HG02571 (cell line): ENCODE data around the gene UCK1.
"Not testable (repeated sequence)": the region's sequence is repeated elsewhere in the genome, so short reads cannot be mapped to it uniquely, and the experiment has no call there.

Source experiments
- ATAC-seq: cut with Tn5 transposase; IDR thresholded peaks from one replicate; pipeline ENCODE4 v1.9.1; 2021; ENCODE audit warnings: mild to moderate bottlenecking, moderate library complexity; ENCODE audit not compliant: unreplicated experiment

Gene UCK1

DNA sequence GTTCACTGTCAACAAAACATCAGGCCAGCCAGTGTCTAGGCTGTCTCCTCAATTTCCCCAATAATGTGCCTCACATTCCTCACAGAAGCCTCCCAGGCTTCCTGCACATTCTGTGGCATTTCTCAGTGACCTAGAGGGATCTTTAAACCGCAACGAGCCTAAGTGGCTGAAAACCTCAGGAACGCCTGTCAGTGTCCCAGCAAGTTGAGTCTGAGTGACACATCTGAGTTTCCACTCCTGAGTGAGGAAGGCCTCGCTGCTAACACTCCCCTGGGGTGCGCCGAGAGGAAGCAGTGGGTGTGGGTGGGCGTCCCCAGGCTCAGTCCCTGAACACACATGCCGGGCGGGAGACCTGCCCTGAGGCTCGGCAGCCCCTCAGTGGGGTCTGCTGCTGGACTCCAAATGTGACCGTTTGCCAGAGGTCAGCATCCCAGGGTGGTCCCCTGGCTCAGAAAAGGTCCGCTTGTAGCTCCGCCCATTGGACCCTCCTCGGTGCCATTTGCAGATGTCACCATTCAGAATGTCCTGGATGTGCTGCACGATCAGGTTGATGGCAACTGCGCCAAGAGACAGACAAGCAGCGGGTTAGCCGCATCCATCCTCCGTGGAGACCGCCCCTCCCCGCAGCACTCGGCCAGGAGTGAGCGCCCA lies 6.3 kb downstream of the UCK1 start:
- ATAC-seq: no peak

DNA sequence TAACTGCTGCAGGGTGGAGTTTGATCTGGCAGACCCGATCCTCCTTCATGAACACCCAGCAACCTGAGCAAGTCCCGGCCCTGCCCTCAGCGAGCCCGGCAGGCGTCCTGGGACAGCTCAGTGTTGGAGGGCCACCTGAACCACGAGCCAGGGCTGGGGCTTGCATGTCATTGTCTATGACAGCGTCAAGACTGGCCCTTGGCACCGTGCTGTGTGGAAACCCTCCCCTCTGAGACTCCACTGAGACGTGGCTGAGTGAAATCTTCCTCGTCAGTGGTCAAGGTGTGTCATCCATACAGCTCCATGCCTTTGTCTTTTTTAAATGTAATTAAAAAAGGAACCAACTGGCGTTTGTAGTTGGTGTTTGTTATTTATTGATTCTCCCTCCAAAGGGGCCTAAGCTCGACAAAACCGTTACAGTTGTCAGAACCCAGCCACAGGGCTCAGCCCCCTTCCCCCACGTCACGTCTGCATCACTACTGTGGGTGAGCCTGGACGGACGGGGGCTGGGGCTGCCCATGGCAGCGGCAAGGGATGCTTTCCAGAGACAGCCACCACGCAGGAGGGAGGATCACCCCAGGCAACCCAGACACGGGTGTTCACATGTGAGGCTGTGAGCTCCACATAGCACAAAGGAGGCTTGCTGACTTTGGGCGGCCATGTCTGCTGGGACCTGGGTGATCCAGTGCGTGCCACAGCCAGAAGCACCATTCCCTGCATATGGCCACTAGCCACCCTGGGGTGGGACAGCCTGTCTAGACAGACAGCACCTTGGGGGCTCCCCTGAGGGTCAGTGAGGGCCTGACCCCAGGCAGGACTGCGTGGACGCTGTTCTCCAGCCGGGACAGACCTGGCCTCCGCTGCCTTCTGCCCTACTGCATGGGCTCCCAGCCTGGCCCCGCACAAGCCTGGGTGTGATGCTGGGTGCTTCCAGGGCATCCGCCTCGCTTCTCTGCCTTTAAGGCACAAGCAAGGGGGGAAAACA lies 7.3 kb downstream of the UCK1 start:
- ATAC-seq: no peak

DNA sequence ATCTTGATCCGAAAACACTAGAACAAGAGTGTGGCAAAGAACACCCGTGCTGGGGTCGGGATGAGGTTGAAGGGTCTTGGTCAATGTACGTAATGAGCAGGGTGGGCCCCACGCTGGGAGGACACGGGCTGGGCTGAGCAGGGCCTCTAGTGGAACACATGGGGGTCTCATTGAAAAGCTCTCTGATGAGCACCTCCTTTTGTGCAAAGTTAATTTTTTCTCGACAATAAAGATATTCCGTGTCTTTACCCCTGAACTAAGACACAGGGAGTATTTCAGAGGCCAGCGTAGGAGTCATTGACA lies 8.0 kb downstream of the UCK1 start:
- ATAC-seq: no peak

DNA sequence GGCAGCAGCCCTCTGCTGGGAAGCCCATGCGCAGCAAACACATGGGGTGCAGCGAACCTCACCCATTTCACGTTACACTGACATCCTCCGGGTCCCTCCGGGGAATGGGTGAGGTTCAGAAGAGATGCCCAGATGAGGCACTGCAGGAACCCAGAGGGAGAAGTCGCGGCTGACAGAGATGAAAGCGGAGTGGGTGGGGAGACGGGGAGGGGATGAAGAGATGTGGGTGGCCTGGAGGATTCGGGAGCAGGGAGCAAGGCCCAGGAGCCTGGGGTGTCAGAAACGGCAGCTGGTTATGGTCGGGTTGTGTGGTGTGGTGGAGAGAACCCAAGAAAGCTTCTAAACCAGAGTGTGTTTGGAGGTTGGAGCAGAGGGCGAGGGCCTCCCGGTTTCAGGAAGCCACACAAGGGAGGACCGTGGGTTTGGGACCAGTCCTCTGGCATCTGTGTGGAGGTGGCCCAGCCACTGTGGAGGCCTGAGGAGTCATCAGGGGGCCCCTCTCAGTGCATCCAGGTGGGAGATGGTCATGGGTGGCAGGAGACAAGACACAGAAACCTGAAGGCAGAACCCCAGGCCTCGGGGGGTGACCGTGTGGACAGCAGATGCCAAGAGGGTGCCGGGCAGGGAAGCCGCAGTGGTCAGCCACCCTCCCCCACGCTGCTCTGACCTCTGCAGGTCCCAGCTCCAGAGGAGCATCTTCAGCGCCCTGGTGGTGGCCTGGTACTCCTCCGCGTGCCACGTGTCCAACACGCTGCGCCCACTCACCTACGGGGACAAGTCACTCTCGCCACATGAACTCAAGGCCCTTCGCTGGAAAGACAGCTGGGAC lies 8.6 kb downstream of the UCK1 start:
- ATAC-seq: no peak

DNA sequence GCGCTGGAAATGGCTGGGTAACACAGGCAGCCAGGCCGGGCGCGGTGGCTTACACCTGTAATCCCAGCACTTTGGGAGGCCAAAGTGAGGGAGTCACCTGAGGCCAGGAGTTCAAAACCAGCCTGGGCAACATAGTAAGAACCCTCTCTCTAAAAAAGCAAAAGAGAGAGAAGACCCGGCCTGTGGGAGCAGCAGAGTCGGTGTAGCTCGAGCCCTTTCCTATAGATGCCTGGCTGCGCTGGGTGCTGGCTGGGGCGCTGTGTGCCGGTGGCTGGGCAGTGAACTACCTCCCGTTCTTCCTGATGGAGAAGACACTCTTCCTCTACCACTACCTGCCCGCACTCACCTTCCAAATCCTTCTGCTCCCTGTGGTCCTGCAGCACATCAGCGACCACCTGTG lies 9.2 kb downstream of the UCK1 start:
- no peak for ATAC-seq

DNA sequence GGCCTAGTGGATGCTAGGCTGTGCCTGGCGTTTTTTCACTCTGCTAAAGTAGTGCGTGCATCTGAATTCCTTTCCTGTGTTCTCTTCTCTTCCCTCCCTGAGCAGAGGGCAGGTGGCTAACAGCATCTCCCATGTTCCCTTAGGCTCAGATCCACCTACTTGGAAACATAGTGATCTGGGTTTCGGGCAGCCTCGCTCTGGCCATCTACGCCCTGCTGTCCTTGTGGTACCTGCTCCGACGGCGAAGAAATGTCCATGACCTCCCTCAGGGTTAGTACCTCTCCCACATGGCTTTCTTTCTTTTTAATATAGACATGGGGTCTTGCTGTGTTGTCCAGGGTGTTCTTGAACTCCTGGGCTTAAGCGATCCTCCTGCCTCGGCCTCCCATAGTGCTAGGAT lies 9.9 kb downstream of the UCK1 start:
- no peak for ATAC-seq

DNA sequence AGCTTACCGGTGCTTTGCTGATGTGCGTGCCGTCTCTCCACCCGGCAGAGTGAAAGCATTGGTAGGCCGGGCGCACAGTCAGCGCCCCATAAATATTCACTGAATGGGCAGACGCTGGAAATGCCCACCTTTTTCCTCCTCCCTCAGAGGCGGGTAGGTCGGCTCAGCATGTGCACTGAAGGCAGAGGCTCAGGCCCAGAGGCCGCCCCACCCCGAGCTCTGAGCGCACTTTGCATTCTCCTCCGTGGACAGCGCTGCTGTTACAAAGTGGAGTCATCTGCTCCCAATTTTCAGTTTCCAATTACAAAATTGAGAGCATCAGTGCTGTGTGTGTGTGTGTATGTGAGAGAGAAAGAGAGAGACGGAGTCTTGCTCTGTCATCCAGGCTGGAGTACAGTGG lies 10.6 kb downstream of the UCK1 start:
- no peak for ATAC-seq

DNA sequence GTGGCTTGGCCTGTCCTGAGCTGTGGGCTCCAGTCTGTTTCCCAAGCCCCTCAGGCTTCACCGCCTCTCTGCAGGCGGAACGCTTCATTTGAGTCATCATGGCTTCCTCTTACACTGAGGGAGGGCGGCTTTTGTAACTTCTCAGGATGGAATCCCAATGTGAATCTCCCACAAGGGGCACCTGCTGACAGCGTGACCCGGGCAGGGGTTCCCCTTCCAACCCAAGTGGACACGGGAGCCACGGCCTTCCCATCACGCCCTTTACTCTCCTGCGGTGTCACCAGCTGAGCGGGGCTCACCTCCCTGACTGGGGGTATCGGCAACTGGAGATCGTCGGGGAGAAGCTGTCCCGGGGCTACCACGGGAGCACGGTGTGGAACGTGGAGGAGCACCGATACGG lies 12.5 kb downstream of the UCK1 start:
- ATAC-seq: no peak

DNA sequence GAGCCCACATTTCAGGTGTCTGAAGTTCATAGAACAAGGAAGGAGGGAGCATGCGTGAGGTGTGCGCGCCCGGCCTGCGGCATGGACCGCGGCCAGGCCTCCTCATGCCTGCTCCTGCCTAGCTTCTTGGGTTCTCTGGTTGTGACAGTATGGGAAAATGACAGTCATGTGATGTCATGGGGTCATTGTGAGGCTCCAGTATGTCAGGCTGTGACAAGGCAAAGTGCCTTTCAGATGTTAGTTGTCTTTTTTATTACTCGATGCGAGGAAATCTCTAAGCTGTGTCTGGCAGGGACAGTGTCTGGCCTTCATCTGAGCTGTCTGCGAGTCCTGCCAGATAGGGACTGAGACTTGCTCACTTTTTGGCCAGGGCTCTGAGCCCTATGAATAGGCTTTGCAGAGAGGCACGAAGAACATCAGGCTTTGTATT lies 13.3 kb downstream of the UCK1 start:
- ATAC-seq: no peak

DNA sequence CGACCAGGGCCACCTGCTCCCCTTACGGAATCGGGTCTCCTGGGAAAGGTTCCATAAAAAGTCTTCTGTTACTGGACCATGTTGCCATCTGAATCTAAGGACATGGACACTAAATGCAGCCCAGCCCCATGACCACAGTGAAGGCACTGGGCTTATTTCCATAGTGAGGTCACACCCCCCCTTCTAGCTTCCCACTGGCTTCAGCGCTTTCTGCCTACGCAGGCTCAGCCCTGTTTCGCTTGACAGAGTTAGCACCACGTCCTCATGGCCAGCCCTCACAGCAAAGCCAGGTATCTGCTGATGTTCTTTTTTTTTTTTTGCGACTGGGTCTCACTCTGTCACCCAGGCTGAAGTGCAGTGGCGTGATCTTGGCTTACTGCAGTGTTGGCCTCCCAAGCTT lies 14.1 kb downstream of the UCK1 start:
- no peak for ATAC-seq

DNA sequence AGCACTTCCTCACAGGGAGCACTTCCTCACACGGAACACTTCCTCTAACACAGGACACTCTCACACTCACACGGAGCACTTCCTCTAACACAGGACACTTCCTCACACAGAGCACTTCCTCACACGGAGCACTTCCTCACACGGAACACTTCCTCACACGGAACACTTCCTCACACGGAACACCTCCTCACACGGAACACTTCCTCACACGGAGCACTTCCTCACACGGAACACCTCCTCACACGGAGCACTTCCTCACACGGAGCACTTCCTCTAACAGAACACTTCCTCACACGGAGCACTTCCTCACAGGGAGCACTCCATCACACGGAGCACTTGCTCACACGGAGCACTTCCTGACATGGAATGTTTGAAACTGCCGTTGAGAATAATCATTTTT lies 15.0 kb downstream of the UCK1 start:
- ATAC-seq: no peak

DNA sequence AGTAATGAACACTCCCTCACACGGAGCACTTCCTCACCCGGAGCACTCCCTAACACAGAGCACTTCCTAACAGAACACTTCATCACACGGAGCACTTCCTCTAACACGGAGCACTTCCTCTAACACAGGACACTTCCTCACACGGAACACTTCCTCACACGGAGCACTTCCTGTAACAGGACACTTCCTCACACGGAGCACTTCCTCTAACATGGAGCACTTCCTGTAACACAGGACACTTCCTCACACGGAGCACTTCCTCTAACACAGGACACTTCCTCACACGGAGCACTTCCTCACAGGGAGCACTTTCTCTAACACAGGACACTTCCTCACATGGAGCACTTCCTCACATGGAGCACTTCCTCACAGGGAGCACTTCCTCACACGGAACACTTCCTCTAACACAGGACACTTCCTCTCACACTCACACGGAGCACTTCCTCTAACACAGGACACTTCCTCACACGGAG lies 15.5 kb downstream of the UCK1 start:
- ATAC-seq: not testable (repeated sequence)

DNA sequence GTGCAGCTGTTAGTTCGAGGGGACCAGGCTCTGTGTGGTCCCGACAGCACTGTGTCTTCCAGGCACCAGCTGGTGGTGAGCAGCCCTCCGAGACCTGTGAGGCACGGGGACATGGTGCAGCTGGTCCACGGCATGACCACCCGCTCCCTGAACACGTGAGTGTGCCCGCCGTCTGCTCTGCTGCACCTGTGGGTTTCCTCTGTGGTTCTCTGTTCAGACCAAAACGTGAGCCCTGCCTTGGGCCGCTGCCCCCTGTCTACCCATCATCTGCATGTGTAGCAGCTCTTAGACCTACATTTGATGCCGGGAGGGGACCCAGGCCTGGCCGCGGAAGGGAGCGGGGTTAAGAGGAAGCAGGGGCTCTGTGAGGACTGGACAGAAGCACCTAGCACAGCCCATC lies 17.9 kb downstream of the UCK1 start:
- ATAC-seq: no peak

DNA sequence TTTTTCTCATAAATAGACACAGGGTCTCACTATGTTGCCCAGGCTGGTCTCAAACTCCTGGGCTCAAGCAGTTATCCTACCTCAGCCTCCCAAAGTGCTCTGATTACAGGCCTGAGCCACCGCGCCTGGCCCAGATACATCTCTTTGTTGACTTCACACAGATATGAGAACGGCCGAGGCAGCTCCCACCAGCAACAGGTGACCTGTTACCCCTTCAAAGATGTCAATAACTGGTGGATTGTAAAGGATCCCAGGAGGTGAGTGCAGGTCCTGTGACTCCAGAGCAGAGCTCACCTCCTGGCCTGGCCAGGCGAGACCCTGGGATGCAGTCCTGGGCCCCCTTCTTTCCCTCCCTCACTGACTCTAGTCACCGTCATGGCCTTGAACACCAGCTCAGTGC lies 19.2 kb downstream of the UCK1 start:
- ATAC-seq: no peak

DNA sequence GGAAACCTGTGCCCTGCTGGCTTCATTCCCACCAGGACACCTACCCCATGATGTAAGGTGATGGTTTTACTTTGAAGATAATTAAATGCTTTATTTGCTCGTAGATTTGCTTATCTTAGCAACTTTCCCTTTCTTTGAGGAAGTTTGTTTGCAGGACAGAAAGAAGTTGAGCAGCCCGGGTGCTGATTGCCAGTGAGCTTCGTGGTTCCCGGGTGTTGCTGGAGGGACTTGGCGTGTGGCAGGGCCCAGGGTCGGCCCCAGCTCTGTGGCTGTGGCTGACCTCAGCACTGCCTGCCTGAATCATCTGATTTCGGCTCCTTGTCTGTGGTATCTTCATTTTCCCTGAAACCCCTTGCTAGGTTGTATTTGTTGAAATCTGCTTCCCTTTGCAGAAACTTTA lies 19.6 kb downstream of the UCK1 start:
- ATAC-seq: no peak

DNA sequence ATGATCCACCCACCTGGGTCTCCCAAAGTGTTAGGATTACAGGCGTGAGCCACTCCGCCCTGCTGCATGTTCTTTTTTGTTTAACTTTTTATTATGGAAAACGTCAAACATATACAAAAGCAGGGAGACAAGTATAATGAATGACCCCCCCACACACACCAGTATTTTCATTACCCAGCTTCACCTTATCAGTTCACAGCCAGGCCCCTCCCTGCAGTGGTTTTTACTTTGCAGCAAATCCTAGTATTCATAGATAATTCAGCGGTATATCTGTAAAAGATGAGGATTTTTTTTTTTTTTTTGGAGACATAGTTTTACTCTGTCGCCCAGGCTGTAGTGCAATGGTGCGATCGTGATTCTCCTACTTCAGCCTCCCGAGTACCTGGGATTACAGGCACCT lies 26.1 kb downstream of the UCK1 start:
- no peak for ATAC-seq

DNA sequence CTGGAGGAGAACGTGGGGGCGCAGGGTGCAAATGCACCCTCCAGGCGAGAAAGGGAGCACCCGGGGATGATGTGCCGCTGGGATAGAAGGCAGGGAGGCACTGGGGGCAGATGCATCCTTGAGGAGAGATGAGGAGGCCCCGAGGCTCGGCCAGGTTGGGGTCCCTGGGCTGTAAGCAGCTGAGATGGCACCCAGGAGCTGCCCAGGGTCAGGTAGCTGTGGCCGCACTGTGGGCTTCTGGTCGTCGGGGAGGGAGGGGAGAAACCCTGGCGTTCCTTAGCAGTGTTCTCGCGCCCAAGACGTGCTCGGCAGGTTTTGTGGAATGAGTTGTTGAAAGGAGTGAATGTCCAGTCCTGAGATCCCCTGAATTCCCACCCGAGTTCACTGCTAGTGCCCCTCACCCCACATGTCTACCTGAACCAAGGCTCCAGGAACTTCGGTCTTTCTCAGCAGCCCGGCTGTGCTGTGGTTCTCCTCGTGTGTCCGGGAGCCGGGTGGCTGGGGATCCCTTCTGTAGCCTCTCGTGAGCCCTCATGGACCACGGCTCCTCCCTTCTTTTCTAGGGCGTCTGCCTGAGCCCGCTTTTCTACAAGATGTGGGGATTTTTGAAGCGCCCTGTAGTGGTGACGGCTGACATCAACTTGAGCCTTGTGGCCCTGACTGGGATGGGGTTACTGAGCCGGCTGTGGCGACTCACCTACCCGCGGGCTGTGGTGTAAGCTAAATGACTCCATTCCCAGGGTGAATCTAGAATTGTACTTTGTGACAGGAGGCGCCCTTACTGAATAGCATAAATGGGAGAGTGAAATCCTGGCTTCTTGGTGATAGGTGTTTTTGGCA lies 27.2 kb downstream of the UCK1 start:
- no peak for ATAC-seq

DNA sequence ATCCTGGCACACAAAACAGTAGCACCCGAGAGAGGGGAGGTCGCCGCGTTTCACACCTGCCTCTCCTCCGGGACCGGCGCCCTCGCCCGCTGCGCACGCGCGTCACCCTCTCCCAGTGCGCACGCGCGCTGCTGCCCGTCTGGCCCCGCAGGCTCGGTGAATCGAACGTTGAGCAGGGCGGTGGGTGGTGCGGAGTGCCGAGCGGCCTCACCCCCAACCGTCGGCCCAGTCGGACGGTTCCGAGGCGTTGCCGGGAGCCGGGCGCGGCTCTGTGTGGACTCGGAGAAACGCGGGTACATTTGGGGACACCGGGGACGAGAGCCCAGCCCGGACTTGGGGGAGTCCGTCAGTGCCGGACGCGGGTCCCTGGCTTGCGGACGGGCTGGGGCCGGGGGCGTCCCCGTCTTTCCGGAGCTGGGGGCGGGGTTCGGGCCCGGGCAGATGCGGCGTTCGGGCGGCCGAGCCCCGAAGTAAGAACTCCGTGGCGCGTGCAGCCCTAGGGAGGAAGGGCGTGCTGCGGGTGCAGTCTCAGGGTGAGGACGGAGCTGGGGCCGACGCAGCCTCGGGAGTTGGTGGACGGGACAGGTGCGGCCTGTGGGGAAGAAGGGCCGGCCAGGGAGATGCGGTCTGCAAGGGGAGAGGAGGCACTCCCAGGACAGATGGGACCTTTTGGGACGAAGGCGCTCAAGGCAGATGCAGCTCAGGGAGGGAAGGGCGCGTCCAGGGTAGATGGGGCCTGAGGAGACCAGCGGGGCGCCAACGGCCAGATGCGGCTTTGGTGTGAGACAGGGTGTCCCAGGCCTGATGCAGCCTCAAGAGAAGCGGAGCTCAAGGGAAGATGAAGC lies 28.1 kb downstream of the UCK1 start, which contains the start of gene POMT1:
TSS of gene POMT1 (plus strand) at position 138 of the 845 bp plus-strand sequence. CDS start 1,301 bp downstream, outside the sequence.
- ATAC-seq: peak; percentile 81

DNA sequence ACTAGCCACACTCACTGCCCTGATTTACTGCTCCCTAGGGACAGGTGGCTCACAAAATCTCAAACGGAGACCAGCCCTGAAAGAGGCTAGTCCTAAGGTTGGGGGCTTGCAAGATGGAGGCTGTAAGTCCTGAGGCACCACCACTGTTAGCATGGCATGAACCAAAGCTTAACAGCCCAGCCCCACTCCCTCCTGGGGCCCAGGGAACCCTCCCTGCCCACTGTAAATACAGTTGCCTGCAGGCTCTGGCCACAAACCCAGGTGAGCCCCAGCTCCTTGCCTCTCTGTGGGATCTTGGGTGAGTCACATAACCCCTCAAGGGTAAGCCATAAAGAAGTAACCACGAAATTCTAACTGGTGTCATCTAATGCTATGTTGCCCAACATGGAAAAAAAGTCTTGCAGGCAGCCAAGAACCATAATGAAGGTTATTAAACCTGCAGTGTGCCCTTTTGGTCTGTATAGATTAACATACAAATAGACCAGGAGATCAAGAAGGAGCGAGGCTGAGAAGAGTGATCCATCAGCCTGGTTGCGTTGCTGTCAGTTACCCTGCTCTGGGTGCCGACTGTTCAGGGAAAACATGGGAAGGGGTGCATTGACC lies 30.0 kb downstream of the UCK1 start:
- ATAC-seq: no peak
